ENCODE results near the gene PTPRT.

The PTPRT gene

DNA sequence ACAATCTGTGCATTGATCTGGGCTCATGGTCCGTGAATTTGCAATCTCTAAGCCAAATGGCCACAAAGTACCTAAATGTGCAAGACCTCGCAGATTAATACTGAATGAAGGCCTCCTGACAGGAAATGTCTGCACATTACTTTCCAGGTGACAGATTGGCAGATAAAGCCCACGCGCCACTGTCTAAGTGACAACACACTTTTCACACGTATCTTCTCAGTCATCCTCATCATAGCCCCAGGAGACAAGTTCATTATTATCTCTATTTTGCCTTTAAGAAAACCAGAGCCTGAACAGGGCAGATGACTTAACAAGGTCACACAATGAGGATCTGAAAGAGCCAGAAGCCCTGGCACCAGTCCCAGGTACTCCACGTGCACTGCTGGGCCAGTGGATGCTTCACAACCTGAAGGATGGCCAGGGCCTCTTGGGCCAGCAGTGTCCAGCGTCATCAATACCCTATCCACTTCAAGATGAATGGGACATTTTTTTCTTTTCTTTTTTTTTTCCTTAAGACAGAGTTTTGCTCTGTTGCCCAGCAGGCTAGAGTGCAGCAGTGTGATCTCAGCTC is 266.3 kb downstream of the PTPRT start:
- Histone ChIP-seq H3K4me1 (ENCODE audit: control insufficient read depth, insufficient read depth, low read depth, low read length) (no peaks in the 10 kb centered on the region), H3K14ac (ENCODE audit: low read length in 2 of 2) (no peak overlapping the region), H3K27me3 (ENCODE audit: control insufficient read depth in 1 of 2, insufficient read depth in 1 of 2, low read length in 2 of 2) (no peaks in the 10 kb centered on the region), H3K18ac (ENCODE audit: low read depth in 1 of 2, low read length in 2 of 2) (no peak overlapping the region), H2BK15ac (ENCODE audit: low read depth, poor library complexity, severe bottlenecking) (no peak overlapping the region), H2AFZ (ENCODE audit: low read depth, low read length) (no peak overlapping the region), H3K27ac (ENCODE audit: low read length, poor library complexity, severe bottlenecking) (no peak overlapping the region), H3K9ac (ENCODE audit: low read length) (no peak overlapping the region), H3K4me2 (ENCODE audit: low read length, poor library complexity, severe bottlenecking) (no peak overlapping the region), H2AK5ac (ENCODE audit: low read length, severe bottlenecking) (no peak overlapping the region), H4K8ac (ENCODE audit: low read length) (no peak overlapping the region), H4K91ac (ENCODE audit: low read length) (no peak overlapping the region), H2BK5ac (ENCODE audit: low read depth, low read length, poor library complexity, severe bottlenecking) (no peak overlapping the region), H2BK12ac (ENCODE audit: low read length in 2 of 2) (no peak overlapping the region), H3K9me3 (ENCODE audit: control insufficient read depth, low read length) (no peaks in the 10 kb centered on the region), H2BK120ac (ENCODE audit: low read depth, low read length) (no peak overlapping the region), H3K4ac (ENCODE audit: low read depth in 1 of 2, low read length in 2 of 2) (no peak overlapping the region), H3K23ac (ENCODE audit: low read length in 2 of 2) (no peak overlapping the region), H3K4me3 (ENCODE audit: insufficient read depth in 1 of 2, low read depth in 1 of 2, low read length in 2 of 2) (no peak overlapping the region), H3K36me3 (ENCODE audit: control insufficient read depth in 1 of 2, insufficient read depth in 2 of 2, low read depth in 1 of 2, low read length in 2 of 2) (no peaks in the 10 kb centered on the region), H3K79me1 (replicated peaks; ENCODE audit: low read length, poor library complexity, severe bottlenecking) (no peaks in the 10 kb centered on the region)
- 68% methylated on average over 7 of the region's 7 CpGs for WGBS
- DNase-seq: no peak

- WGBS: 57% methylated on average over 2 of the region's 2 CpGs
- Histone ChIP-seq H4K91ac (ENCODE audit: low read length) (no peak overlapping the region), H3K27me3 (ENCODE audit: control insufficient read depth in 1 of 2, insufficient read depth in 1 of 2, low read length in 2 of 2) (no peaks in the 10 kb centered on the region), H2BK120ac (ENCODE audit: low read depth, low read length) (no peak overlapping the region), H3K9ac (ENCODE audit: low read length) (no peak overlapping the region), H4K8ac (ENCODE audit: low read length) (no peak overlapping the region), H3K9me3 (ENCODE audit: control insufficient read depth, low read length) (no peaks in the 10 kb centered on the region), H3K18ac (ENCODE audit: low read depth in 1 of 2, low read length in 2 of 2) (no peak overlapping the region), H2BK12ac (ENCODE audit: low read length in 2 of 2) (no peak overlapping the region), H2AK5ac (ENCODE audit: low read length, severe bottlenecking) (no peak overlapping the region), H3K4me1 (ENCODE audit: control insufficient read depth, insufficient read depth, low read depth, low read length) (no peaks in the 10 kb centered on the region), H3K4me2 (ENCODE audit: low read length, poor library complexity, severe bottlenecking) (no peak overlapping the region), H3K23ac (ENCODE audit: low read length in 2 of 2) (no peak overlapping the region), H2BK5ac (ENCODE audit: low read depth, low read length, poor library complexity, severe bottlenecking) (no peak overlapping the region), H3K36me3 (ENCODE audit: control insufficient read depth in 1 of 2, insufficient read depth in 2 of 2, low read depth in 1 of 2, low read length in 2 of 2) (no peaks in the 10 kb centered on the region), H3K14ac (ENCODE audit: low read length in 2 of 2) (no peak overlapping the region), H3K27ac (ENCODE audit: low read length, poor library complexity, severe bottlenecking) (no peak overlapping the region), H3K4ac (ENCODE audit: low read depth in 1 of 2, low read length in 2 of 2) (no peak overlapping the region), H3K4me3 (ENCODE audit: insufficient read depth in 1 of 2, low read depth in 1 of 2, low read length in 2 of 2) (no peak overlapping the region), H2BK15ac (ENCODE audit: low read depth, poor library complexity, severe bottlenecking) (no peak overlapping the region), H3K79me1 (replicated peaks; ENCODE audit: low read length, poor library complexity, severe bottlenecking) (no peaks in the 10 kb centered on the region), H2AFZ (ENCODE audit: low read depth, low read length) (no peak overlapping the region)
- DNase-seq: no peak
These were observed 268.9 kb downstream of the PTPRT start for GRCh38 chr20:42920776-42921175.

- WGBS: 38% methylated on average over 2 of the region's 2 CpGs
- no peak overlapping the region for H3K27ac ChIP-seq (ENCODE audit: low read length, poor library complexity, severe bottlenecking)
- no peak for DNase-seq
These were observed 270.4 kb downstream of the PTPRT start for GRCh38 chr20:42919316-42919715.

DNA sequence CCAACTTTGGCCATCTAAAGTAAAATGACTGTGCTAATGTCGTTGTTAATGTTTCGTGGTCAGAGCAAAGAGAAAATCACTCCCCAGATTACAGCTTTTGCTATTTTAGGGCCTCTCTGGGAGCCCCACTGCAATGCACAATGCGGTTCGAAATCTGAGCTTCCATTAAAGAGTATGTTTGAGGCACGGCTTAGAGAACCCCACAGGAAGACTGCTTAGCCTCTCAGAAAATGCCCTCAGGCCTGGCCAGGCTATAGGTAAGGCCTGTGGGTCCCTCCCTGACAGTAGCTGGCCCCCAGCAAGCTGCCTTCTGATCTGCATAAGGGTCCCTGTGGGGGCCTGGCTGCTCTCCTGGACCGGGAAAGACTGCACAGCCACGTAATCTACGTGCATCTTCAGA is 274.6 kb downstream of the PTPRT start:
- WGBS: 74% methylated on average over 8 of the region's 8 CpGs
- Histone ChIP-seq H3K4ac (ENCODE audit: low read depth in 1 of 2, low read length in 2 of 2) (no peak overlapping the region), H3K18ac (ENCODE audit: low read depth in 1 of 2, low read length in 2 of 2) (no peak overlapping the region)

More at GRCh38 chr20:42919316-42919715, 270.4 kb downstream of the PTPRT start:
- Histone ChIP-seq H3K4me2 (ENCODE audit: low read length, poor library complexity, severe bottlenecking) (no peak overlapping the region), H2AK5ac (ENCODE audit: low read length, severe bottlenecking) (no peak overlapping the region), H3K23ac (ENCODE audit: low read length in 2 of 2) (no peak overlapping the region), H3K4ac (ENCODE audit: low read depth in 1 of 2, low read length in 2 of 2) (no peak overlapping the region), H2BK5ac (ENCODE audit: low read depth, low read length, poor library complexity, severe bottlenecking) (no peak overlapping the region), H2BK15ac (ENCODE audit: low read depth, poor library complexity, severe bottlenecking) (no peak overlapping the region), H3K4me1 (ENCODE audit: control insufficient read depth, insufficient read depth, low read depth, low read length) (no peaks in the 10 kb centered on the region), H3K79me1 (replicated peaks; ENCODE audit: low read length, poor library complexity, severe bottlenecking) (no peaks in the 10 kb centered on the region), H3K36me3 (ENCODE audit: control insufficient read depth in 1 of 2, insufficient read depth in 2 of 2, low read depth in 1 of 2, low read length in 2 of 2) (no peaks in the 10 kb centered on the region), H2AFZ (ENCODE audit: low read depth, low read length) (no peak overlapping the region), H3K9me3 (ENCODE audit: control insufficient read depth, low read length) (no peaks in the 10 kb centered on the region), H3K9ac (ENCODE audit: low read length) (no peak overlapping the region), H4K91ac (ENCODE audit: low read length) (no peak overlapping the region), H3K14ac (ENCODE audit: low read length in 2 of 2) (no peak overlapping the region), H4K8ac (ENCODE audit: low read length) (no peak overlapping the region), H2BK120ac (ENCODE audit: low read depth, low read length) (no peak overlapping the region), H2BK12ac (ENCODE audit: low read length in 2 of 2) (no peak overlapping the region), H3K4me3 (ENCODE audit: insufficient read depth in 1 of 2, low read depth in 1 of 2, low read length in 2 of 2) (no peak overlapping the region), H3K18ac (ENCODE audit: low read depth in 1 of 2, low read length in 2 of 2) (no peak overlapping the region), H3K27me3 (ENCODE audit: control insufficient read depth in 1 of 2, insufficient read depth in 1 of 2, low read length in 2 of 2) (no peaks in the 10 kb centered on the region)

More for the DNA sequence above, 274.6 kb downstream of the PTPRT start:
- H3K9ac ChIP-seq (ENCODE audit: low read length): no peak overlapping the region
- no peak overlapping the region for H4K8ac ChIP-seq (ENCODE audit: low read length)
- H3K27ac ChIP-seq (ENCODE audit: low read length, poor library complexity, severe bottlenecking): no peak overlapping the region
- no peaks in the 10 kb centered on the region for H3K4me1 ChIP-seq (ENCODE audit: control insufficient read depth, insufficient read depth, low read depth, low read length)
- no peaks in the 10 kb centered on the region for H3K79me1 ChIP-seq (replicated peaks; ENCODE audit: low read length, poor library complexity, severe bottlenecking)
- H2BK12ac ChIP-seq (ENCODE audit: low read length in 2 of 2): no peak overlapping the region
- no peak overlapping the region for H3K14ac ChIP-seq (ENCODE audit: low read length in 2 of 2)
- no peak overlapping the region for H3K4me2 ChIP-seq (ENCODE audit: low read length, poor library complexity, severe bottlenecking)
- no peaks in the 10 kb centered on the region for H3K36me3 ChIP-seq (ENCODE audit: control insufficient read depth in 1 of 2, insufficient read depth in 2 of 2, low read depth in 1 of 2, low read length in 2 of 2)
- H4K91ac ChIP-seq (ENCODE audit: low read length): no peak overlapping the region
- no peak overlapping the region for H3K23ac ChIP-seq (ENCODE audit: low read length in 2 of 2)
- no peak overlapping the region for H2BK15ac ChIP-seq (ENCODE audit: low read depth, poor library complexity, severe bottlenecking)
- no peaks in the 10 kb centered on the region for H3K9me3 ChIP-seq (ENCODE audit: control insufficient read depth, low read length)
- H2BK5ac ChIP-seq (ENCODE audit: low read depth, low read length, poor library complexity, severe bottlenecking): no peak overlapping the region
- no peak for DNase-seq
- no peak overlapping the region for H3K4me3 ChIP-seq (ENCODE audit: insufficient read depth in 1 of 2, low read depth in 1 of 2, low read length in 2 of 2)
- H3K27me3 ChIP-seq (ENCODE audit: control insufficient read depth in 1 of 2, insufficient read depth in 1 of 2, low read length in 2 of 2): no peaks in the 10 kb centered on the region
- no peak overlapping the region for H2AK5ac ChIP-seq (ENCODE audit: low read length, severe bottlenecking)
- no peak overlapping the region for H2BK120ac ChIP-seq (ENCODE audit: low read depth, low read length)
- H2AFZ ChIP-seq (ENCODE audit: low read depth, low read length): no peak overlapping the region
